ENCODE measurements around the gene USHBP1. TPM values are rescaled to one million over a fixed set of nuclear protein-coding genes. Genes with fewer than 3 reads are reported as not detected.

USHBP1 gene
- total and polyA plus RNA-seq, 2 of the 13 experiments (the other 11 are each of a cell fraction or from before 2014, with no cell fraction given) = 0.15 to 1.5 TPM

GRCh38 chr19:17306285-17306714 lies 41.8 kb upstream of the USHBP1 start (continued):
- TF ChIP-seq, protein P1, sequence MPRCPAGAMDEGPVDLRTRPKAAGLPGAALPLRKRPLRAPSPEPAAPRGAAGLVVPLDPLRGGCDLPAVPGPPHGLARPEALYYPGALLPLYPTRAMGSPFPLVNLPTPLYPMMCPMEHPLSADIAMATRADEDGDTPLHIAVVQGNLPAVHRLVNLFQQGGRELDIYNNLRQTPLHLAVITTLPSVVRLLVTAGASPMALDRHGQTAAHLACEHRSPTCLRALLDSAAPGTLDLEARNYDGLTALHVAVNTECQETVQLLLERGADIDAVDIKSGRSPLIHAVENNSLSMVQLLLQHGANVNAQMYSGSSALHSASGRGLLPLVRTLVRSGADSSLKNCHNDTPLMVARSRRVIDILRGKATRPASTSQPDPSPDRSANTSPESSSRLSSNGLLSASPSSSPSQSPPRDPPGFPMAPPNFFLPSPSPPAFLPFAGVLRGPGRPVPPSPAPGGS (CRISPR knock-in tag; IDR thresholded peaks at IDR 0.05) = 0 out of 2 replicates have a peak, but pooled peaks have one; percentile 0
- TF ChIP-seq ESRRA (CRISPR knock-in tag; IDR thresholded peaks at IDR 0.05; ENCODE audit: low read depth) (0 out of 2 replicates have a peak, but pooled peaks have one; percentile 8), SNAI1 (CRISPR knock-in tag; IDR thresholded peaks at IDR 0.05; ENCODE audit: borderline replicate concordance) (no peak), SKI (IDR thresholded peaks at IDR 0.05; ENCODE audit: partially characterized antibody) (no peak), PATZ1 (CRISPR knock-in tag; IDR thresholded peaks at IDR 0.05) (no peak), ZNF639 (CRISPR knock-in tag; conservative IDR thresholded peaks at IDR 0.05) (no peak), SKIL (CRISPR knock-in tag; IDR thresholded peaks at IDR 0.05; ENCODE audit: borderline replicate concordance) (no peak), POLR2A (IDR thresholded peaks at IDR 0.05; ENCODE audit: insufficient read depth in 1 of 2, low read depth in 2 of 2, low read length in 2 of 2) (peak in 1 of 2 experiments; percentile 8; a peak in 1 of 4 replicates), ZNF24 (IDR thresholded peaks at IDR 0.05) (no peak), ETV5 (CRISPR knock-in tag; IDR thresholded peaks at IDR 0.05; ENCODE audit: borderline replicate concordance) (no peak), ZFP1 (CRISPR knock-in tag; IDR thresholded peaks at IDR 0.05) (no peak), BRD4 (CRISPR knock-in tag; IDR thresholded peaks at IDR 0.05) (no peak), ZFY (CRISPR knock-in tag; IDR thresholded peaks at IDR 0.05) (0 out of 2 replicates have a peak, but pooled peaks have one; percentile 5), SCMH1 (CRISPR knock-in tag; IDR thresholded peaks at IDR 0.05; ENCODE audit: borderline replicate concordance) (no peak), AGO1 (IDR thresholded peaks at IDR 0.05; ENCODE audit: low read depth, low read length, poor library complexity, severe bottlenecking) (no peak), ZNF768 (CRISPR knock-in tag; IDR thresholded peaks at IDR 0.05) (peak; percentile 24), DMAP1 (CRISPR knock-in tag; IDR thresholded peaks at IDR 0.05) (peak; percentile 57), ZBTB20 (CRISPR knock-in tag; IDR thresholded peaks at IDR 0.05; ENCODE audit: borderline replicate concordance, low read depth) (0 out of 2 replicates have a peak, but pooled peaks have one; percentile 5)
- TF ChIP-seq, protein P2, sequence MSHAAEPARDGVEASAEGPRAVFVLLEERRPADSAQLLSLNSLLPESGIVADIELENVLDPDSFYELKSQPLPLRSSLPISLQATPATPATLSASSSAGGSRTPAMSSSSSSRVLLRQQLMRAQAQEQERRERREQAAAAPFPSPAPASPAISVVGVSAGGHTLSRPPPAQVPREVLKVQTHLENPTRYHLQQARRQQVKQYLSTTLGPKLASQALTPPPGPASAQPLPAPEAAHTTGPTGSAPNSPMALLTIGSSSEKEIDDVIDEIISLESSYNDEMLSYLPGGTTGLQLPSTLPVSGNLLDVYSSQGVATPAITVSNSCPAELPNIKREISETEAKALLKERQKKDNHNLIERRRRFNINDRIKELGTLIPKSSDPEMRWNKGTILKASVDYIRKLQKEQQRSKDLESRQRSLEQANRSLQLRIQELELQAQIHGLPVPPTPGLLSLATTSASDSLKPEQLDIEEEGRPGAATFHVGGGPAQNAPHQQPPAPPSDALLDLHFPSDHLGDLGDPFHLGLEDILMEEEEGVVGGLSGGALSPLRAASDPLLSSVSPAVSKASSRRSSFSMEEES (CRISPR knock-in tag; IDR thresholded peaks at IDR 0.05) = 0 out of 2 replicates have a peak, but pooled peaks have one; percentile 7

Measured in HepG2 (cell line).